ENCODE results near the gene WBP1.

The WBP1 gene

GRCh38 chr2:74444498-74445318 lies 13.5 kb upstream of the WBP1 start:
- H3K4me1 ChIP-seq (ENCODE audit: insufficient read depth, low read length, severe bottlenecking), result peaks cover 25% of the 10 kb centered on the region
- no peak overlapping the region for H3K4me3 ChIP-seq (ENCODE audit: low read depth, low read length, poor library complexity, severe bottlenecking)
- no peak overlapping the region for H2AFZ ChIP-seq (ENCODE audit: low read length)
- TF ChIP-seq, protein P1, sequence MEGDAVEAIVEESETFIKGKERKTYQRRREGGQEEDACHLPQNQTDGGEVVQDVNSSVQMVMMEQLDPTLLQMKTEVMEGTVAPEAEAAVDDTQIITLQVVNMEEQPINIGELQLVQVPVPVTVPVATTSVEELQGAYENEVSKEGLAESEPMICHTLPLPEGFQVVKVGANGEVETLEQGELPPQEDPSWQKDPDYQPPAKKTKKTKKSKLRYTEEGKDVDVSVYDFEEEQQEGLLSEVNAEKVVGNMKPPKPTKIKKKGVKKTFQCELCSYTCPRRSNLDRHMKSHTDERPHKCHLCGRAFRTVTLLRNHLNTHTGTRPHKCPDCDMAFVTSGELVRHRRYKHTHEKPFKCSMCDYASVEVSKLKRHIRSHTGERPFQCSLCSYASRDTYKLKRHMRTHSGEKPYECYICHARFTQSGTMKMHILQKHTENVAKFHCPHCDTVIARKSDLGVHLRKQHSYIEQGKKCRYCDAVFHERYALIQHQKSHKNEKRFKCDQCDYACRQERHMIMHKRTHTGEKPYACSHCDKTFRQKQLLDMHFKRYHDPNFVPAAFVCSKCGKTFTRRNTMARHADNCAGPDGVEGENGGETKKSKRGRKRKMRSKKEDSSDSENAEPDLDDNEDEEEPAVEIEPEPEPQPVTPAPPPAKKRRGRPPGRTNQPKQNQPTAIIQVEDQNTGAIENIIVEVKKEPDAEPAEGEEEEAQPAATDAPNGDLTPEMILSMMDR (IDR thresholded peaks at IDR 0.05; ENCODE audit: low read length), result no peak
- no peak for TF ChIP-seq EZH2 (IDR thresholded peaks at IDR 0.05; ENCODE audit: borderline replicate concordance, low read length)
- H3K27ac ChIP-seq (ENCODE audit: low read depth, low read length, poor library complexity, severe bottlenecking), result no peak overlapping the region
- H4K20me1 ChIP-seq (ENCODE audit: insufficient read depth, low read length), result no peaks in the 10 kb centered on the region
- H3K27me3 ChIP-seq (ENCODE audit: insufficient read depth, low read length), result peaks cover 12% of the 10 kb centered on the region; the same call in 1 of the 2 replicates
- no peak overlapping the region for H3K9ac ChIP-seq (ENCODE audit: low read length)
- no peaks in the 10 kb centered on the region for H3K9me2 ChIP-seq (ENCODE audit: low read depth, low read length)
- H3K36me3 ChIP-seq (ENCODE audit: insufficient read depth, low read length), result no peaks in the 10 kb centered on the region
- no peaks in the 10 kb centered on the region for H3K79me2 ChIP-seq (ENCODE audit: insufficient read depth, low read length)
- H3K9me3 ChIP-seq (ENCODE audit: low read length), result no peaks in the 10 kb centered on the region
- no peaks in the 10 kb centered on the region for H3F3A ChIP-seq (ENCODE audit: insufficient read depth, low read length)
- H3K4me2 ChIP-seq (ENCODE audit: low read length), result no peak overlapping the region

- Histone ChIP-seq H2AFZ (ENCODE audit: low read length) (no peak overlapping the region), H3K27me3 (ENCODE audit: insufficient read depth, low read length) (0 out of 2 replicates have a peak, but pooled peaks cover 4% of the 10 kb centered on the region), H3K36me3 (ENCODE audit: insufficient read depth, low read length) (no peaks in the 10 kb centered on the region), H3F3A (ENCODE audit: insufficient read depth, low read length) (no peaks in the 10 kb centered on the region), H3K79me2 (ENCODE audit: insufficient read depth, low read length) (no peaks in the 10 kb centered on the region), H3K4me1 (ENCODE audit: insufficient read depth, low read length, severe bottlenecking) (peaks cover 11% of the 10 kb centered on the region), H3K9me3 (ENCODE audit: low read length) (no peaks in the 10 kb centered on the region), H3K4me2 (ENCODE audit: low read length) (no peak overlapping the region), H3K9me2 (ENCODE audit: low read depth, low read length) (no peaks in the 10 kb centered on the region), H3K27ac (ENCODE audit: low read depth, low read length, poor library complexity, severe bottlenecking) (no peak overlapping the region), H4K20me1 (ENCODE audit: insufficient read depth, low read length) (no peaks in the 10 kb centered on the region), H3K4me3 (ENCODE audit: low read depth, low read length, poor library complexity, severe bottlenecking) (no peak overlapping the region), H3K9ac (ENCODE audit: low read length) (no peak overlapping the region)
- no peak for TF ChIP-seq EZH2 (IDR thresholded peaks at IDR 0.05; ENCODE audit: borderline replicate concordance, low read length)
- TF ChIP-seq, protein P1 (IDR thresholded peaks at IDR 0.05; ENCODE audit: low read length), result no peak
These were observed 10.8 kb upstream of the WBP1 start for GRCh38 chr2:74447230-74447999.

GRCh38 chr2:74448771-74449170 lies 9.5 kb upstream of the WBP1 start:
- H4K20me1 ChIP-seq (ENCODE audit: insufficient read depth, low read length), result no peaks in the 10 kb centered on the region
- H3K4me3 ChIP-seq (ENCODE audit: low read depth, low read length, poor library complexity, severe bottlenecking), result no peak overlapping the region
- H3K9me2 ChIP-seq (ENCODE audit: low read depth, low read length), result no peaks in the 10 kb centered on the region
- H3K79me2 ChIP-seq (ENCODE audit: insufficient read depth, low read length), result no peaks in the 10 kb centered on the region
- no peaks in the 10 kb centered on the region for H3K9me3 ChIP-seq (ENCODE audit: low read length)
- no peak overlapping the region for H3K4me2 ChIP-seq (ENCODE audit: low read length)
- H3F3A ChIP-seq (ENCODE audit: insufficient read depth, low read length), result no peaks in the 10 kb centered on the region
- 0 out of 2 replicates have a peak, but pooled peaks cover 4% of the 10 kb centered on the region for H3K27me3 ChIP-seq (ENCODE audit: insufficient read depth, low read length)
- H3K4me1 ChIP-seq (ENCODE audit: insufficient read depth, low read length, severe bottlenecking), result peaks cover 17% of the 10 kb centered on the region
- H3K27ac ChIP-seq (ENCODE audit: low read depth, low read length, poor library complexity, severe bottlenecking), result no peak overlapping the region
- TF ChIP-seq, protein P1 (IDR thresholded peaks at IDR 0.05; ENCODE audit: low read length), result no peak
- TF ChIP-seq EZH2 (IDR thresholded peaks at IDR 0.05; ENCODE audit: borderline replicate concordance, low read length), result no peak
- H3K9ac ChIP-seq (ENCODE audit: low read length), result no peak overlapping the region
- H3K36me3 ChIP-seq (ENCODE audit: insufficient read depth, low read length), result no peaks in the 10 kb centered on the region
- H2AFZ ChIP-seq (ENCODE audit: low read length), result no peak overlapping the region

Measured in OCI-LY1 (cell line).